NCI-H2227 treated with DMSO at 0.1 percent for 48 hours (cell line): ENCODE data around the gene CBFB.
"Not testable (repeated sequence)": the region's sequence is repeated elsewhere in the genome, so short reads cannot be mapped to it uniquely, and the experiment has no call there.

Experiments
- DNase-seq: peaks from one replicate; lab custom pipeline; 2025; lab: John Stamatoyannopoulos, UW

CBFB gene

DNA sequence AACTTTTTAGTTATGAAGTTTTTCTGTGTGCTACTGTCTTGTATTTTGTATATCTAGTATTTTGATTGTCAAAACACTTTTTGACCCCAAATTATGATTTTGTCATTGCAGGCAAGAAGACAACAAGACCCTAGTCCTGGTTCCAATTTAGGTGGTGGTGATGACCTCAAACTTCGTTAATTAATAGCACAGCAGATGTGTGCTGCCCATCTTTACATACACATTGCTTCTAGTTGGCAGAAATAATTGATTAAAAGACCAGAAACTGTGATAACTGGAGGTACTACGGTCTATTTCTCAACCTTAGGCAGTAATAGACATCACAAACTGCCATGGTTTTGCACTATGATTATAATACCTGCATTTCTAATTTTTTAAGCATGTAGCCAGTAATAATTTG, 69.7 kb downstream of the CBFB start:
- no peak for DNase-seq

DNA sequence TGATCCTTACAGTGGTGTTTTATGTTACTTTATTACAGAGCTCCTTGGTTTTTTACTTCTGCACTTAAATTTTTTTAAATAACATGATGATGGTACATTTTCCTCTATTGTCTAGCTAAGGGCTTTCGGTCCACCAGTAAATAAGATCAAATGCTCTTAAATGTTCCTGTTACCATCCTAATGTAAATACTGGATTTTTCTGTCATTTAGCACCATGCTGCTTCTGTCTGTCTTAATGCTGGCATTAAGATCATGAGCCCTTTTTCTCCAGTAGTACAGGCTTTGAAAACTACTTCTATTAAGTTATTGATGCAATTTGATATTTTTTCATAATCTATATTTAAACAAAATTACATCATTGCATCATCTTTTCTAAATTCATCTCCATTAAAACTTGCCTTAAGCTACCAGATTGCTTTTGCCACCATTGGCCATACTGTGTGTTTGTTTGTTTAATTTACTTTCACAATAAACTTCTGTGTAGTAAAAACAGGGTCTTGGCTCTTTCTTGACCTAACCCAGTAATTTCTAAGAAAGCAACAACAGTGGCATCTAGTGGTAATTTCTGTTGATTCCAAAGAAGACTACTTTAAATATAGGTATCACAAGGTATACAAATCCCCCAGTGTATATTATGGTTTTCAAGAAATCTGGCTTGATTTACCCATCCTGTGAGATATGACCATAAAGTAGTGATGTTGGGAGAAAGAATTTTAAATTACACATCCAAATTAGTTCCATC, 71.8 kb downstream of the CBFB start:
- no peak for DNase-seq

DNA sequence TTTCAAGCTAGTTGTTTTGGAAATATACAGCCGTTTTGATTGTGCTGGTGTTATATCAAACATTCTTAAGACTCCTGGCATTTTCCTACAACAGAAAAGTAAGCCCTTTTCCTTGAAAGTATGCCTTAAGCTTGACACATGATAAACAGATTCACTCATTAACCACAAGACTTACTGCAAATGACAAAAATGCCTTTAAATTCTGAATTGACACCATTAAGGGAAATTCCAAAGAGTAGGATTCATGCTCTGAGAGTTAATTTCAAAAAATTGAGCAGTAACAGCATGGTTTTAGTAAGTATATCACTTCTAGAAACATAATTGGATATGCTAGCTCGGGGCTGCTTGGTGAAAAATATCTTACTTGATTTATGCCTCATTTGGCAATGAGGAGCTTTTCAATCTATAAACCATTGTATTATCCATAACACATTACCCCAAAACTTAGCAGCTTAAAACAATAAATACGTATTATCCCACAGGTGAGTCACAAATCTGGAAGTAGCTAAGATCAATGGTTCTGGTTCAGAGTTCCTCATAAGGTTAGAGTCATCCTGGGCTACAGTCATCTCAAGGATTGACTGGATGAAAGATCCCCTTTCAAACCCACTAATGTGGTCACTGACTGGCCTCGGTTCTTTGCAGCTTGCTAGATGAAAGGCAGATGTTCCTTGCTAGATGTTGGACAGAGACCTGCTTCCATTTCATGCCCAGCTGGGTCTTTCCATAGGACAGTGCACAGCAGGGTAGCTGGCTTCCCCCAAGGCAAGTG, 72.5 kb downstream of the CBFB start:
- no peak for DNase-seq

DNA sequence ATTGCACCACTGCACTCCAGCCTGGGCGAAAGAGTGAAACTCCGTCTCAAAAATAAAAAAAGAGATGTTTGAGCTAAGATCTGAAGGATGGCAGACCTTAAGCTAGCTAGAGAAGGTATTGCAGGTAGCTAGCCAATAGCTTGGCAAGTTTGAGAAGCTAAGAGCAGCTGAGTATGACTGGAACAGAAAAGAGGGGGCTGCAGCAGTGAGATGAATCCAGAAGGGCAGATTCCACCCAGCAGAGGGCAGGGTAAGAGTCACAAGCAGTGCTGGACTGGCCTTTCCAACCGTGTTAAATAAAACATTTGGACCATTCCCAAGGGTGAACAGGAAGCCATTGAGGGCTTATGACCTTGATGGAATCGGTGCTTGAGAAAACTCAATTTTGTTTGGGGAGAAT, 75.1 kb downstream of the CBFB start:
- no peak for DNase-seq

DNA sequence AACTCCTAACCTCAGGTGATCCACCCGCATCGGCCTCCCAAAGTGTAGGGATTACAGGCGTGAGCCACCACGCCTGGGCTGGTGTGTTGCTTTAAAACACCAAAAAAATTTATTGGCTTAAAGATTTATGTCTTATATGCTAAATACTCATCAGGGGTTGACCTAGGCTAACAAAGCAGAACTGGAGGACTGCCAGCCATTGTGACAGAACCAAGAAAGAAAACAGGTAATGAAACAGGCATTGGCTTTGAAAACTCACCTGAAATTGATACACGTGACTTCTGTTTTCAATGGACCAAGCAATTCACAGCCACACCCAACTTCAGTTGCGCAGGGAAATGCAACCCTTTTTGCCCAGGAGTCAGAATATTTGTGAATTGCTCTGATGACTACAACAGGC, 75.9 kb downstream of the CBFB start:
- no peak for DNase-seq

DNA sequence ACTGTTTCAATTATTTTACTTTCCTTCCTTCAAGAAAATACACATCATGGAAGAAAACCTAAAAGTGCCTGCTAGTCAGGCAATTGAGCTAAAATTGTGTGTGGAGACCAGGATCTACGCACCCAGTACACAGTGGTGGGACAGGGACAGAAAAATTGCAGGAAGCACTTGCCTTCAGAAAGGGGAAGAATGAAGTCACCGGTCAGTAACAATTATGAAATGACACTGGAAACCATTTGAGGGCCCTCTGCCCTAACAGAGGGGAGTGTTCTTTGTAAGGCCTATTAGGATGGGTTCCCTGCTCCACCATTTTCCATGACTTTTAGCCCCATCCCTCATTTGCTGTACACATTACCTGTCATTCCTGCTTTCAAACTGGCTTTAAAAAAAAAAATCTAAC, 76.3 kb downstream of the CBFB start:
- no peak for DNase-seq

DNA sequence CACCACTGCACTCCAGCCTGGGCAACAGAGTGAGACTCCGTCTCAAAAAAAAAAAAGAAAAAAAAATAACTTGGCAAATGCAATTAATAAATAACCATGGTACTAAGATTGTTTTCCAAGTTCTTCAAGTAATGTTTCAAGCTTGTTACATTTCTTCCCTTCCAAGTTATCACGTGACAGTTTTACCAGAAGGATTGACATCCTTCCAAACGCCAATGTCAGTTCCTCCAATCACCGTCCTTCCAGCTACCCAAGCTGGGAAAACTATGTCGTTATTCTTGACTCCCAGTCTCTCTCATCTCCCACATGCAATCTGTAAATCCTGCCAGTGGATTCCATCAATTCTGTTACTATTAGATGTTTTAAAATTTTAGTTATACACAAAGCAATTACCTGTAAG, 76.9 kb downstream of the CBFB start:
- no peak for DNase-seq

DNA sequence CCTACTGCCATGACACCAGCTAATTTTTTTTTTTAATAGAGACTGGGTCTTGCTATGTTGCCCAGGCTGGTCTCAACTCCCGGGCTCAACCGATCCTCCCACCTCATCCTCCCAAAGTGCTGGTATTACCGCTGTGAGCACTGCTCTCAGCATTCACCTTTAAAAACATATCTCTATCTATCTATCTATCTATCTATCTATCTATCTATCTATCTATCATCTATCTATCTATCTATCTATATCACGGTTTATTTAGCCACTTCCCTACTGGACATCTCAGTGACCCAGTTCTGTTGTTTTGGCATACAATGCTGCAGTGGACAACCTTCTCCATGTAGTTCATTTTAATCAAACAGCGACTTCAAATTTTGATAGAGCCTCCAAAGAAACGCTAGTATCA, 79.5 kb downstream of the CBFB start:
- no peak for DNase-seq

DNA sequence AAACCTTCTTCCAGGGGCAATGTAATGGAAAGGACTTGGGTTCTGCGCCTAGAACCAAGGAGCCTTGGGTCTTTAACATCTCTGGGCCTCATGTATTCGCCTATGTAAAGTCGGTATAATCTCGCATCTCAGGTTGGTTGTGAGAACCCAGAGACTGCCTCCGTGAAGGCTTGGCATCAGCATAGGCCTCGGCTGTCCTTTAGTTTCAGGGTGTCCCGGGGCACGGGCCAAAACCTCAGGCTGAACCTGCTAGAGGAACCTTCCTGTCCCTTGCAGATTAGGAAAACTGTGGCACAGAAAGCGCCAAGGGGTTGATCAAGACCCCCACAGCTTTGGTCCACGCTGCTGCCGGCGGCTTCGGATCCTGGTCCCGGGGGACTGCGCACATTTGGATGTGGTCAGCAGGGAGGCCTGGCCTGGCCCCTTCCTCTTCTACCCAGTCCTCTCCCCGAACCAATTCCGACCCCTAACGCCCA, 80.0 kb downstream of the CBFB start:
- DNase-seq, result no peak

DNA sequence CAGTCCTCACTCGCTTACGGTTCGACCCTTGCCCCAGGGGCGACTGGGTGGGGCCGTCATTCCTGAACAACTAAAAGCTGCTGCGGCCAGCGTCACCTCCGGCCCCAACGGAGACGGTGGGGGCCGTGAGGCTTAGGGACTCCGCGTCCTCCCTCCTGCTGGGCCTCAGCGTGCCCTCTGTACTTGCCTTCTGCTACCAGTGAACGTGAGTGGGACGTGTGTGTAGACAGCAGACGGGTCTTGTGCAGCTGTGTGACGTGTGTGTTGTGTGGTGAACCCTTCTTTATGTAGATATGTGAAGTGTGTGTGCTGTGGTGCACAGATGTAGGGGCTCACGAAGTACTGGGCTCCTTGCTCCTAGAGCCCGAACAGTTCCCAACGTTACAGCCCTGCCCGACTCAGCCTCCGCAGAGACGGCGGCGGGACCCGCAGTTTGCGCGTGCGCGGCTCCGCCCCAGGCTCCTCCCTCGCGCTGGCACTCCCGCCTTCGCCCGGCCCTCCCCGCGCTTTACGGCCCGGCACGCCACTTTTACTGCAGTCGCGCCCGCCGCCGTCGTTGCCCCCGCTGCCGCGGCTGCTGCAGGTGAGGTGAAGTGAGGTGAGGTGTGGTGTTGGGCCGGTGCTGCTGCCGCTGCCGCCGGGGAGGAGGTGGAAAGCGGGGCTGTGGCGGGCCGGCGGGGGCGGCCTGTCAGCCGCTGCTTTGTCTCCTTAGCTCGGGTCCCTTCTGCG, 80.6 kb downstream of the CBFB start, which contains the start of gene PHAF1:
PHAF1 (plus strand) TSS at position 535 of the 729 bp plus-strand sequence. CDS start 235 bp downstream, outside the sequence.
- peak; percentile 81 for DNase-seq

DNA sequence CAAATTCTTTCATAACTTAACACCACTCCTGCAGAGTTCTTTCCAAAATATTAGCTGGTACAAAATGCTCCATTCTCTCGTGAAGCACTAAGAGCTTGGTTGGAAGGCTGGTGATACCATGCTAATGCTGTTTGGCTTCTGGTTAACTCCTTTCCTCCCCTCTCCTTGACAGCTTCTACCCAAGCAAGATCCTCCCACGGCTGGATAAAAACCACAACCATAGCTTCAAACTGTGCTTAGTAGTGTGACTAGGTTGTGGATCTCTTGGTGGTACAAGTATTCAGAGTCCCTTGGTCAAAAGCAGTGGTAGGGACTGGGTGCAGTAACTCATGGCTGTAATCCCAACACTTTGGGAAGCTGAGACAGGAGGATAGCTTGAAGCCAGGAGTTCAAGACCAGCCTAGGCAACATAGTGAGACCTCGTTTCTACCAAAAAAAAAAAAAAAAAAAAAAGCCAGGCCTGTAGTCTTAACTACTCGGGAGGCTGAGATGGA, 83.0 kb downstream of the CBFB start:
- no peak for DNase-seq

DNA sequence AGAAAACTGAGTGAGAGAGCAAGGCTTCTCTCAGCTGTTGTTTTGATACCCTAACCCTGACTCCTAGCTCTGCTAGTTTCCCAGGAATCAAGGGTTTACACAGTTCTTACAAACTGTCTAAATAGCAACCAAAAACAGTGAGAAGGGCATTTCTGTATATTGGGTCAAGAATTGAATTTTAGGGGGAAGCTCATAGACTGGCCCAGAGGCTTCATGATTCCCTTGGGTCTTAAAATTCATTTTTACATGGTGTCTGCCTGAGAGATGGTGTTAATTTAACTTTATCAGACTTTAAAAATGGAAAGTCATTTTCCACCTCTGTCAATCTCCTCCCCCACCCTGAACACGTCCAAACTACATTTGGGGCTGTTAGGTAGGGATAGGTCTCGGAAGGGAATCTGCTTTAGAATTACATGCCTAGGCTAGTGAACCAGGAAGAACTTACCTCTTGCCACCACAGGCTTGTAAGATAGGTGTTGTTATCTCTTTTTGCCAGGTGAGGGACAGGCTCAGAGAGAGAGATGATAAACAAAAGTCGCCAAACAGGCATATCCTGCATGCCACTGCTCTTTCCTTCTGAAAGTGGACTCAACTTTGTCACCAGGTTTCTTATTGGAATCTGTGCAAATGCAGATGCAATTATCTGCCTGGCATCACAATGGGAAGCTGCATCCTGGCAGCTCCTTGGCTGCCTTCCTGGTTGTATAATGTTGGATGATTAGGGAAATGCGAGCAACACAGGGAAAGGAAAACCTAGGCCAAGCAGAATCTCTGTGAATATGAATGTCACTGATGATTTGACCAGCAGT, 83.8 kb downstream of the CBFB start:
- no peak for DNase-seq

DNA sequence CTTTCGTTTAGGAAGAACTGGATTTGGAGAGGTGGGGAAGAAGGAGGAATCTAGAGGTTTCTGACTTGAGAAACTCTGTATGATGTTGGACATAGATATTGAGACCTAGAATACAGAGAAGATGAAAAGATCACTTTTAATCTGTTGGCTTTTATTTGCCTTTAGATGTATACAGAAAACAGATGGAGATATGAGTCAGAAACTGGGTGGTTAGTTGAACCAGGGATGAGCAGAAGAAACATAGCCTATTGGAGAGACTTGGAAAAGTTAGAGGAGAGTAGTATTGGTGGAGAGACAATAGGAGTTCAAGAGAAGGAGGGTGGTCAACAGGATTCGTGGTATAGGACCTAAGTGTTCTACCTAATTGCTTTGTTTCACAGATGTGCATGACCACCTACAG, 85.8 kb downstream of the CBFB start:
- DNase-seq, result no peak

DNA sequence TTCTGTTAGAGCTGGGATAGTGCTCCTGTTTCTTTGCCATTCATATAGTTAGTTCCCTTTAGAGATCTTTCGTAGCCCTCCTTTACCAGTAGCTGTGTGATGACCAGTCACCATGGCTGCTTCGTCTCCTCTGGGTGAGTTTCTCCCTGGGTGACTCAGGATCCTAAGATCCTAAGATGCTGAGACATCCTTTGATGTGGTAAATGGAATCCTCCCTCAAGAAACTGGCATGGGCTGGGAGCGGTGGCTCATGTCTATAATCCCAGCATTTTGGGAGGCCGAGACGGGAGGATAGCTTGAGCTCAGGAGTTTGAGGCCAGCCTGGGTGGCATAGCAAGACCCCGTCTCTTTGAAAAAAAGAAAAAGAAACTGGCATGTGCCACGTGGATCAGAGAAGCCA, 86.7 kb downstream of the CBFB start:
- DNase-seq, result no peak

DNA sequence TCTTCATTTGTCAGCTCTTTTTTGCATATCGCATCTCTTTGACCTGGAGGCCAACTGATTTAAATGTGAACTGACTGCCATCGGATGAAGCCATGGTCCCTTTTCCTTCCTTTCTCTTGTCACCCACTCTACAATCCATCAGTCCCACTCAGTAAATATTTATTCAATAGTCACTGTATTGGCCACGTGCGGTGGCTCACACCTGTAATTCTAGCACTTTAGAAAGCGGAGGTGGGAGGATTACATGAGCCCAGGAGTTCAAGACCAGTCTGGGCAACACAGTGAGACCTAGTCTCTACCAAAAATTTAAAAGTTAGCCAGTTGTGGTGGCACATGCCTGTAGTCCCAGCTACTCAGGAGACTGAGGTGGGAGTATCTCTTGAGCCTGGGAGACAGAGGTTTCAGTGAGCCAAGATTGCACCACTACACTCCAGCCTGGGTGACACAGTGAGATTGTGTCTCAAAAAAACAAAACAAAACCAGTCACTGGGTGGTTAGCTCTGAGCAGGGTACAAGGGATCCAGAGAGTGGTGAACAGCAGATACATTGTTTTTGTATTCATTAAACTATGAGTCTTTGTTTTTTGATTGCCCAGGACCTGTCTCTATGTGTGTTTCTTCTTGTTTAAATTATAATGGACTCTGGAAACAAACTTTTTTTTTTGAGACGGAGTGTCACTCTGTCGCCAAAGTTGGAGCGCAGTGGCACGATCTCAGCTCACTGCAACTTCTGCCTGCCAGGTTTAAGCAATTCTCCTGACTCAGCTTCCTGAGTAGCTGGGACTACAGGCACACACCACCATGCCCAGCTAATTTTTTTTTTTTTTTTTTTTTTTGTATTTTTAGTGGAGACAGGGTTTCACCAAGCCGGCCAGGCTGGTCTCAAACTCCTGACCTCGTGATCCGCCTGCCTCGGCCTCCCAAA, 87.7 kb downstream of the CBFB start:
- no peak for DNase-seq

DNA sequence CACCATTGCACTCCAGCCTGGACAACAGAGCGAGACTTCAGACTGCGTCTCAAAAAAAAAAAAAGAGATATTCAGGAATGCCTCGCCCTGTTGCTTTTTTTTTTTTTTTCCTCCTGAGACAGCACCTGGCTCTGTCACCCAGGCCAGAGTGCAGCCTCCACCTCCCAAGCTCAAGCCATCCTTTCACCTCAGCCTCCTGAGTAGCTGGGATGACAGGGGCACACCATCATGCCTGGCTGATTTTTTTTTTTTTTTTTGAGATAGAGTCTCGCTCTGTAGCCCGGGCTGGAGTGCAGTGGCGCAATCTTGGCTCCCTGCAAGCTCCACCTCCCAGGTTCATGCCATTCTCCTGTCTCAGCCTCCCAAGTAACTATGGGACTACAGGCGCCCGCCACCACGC, 88.8 kb downstream of the CBFB start:
- no peak for DNase-seq

DNA sequence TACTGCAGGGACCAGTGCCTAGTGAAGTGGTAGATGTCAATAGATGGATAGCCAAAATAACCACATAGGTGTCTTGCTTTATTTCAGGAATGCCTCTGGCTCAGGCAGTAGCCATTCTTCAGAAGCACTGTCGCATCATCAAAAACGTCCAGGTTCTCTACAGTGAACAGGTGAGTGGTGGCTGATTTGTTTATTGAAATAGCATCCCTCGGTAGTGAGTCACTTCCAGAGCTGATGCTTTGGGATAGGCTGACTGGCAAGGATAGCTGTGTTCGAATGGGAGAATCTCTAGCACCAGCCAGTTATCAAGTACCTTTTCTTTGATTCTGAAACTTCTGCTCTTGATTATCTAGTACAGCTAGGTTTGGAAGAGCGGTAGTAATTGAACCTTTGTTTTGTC, 91.1 kb downstream of the CBFB start:
- DNase-seq, result no peak

DNA sequence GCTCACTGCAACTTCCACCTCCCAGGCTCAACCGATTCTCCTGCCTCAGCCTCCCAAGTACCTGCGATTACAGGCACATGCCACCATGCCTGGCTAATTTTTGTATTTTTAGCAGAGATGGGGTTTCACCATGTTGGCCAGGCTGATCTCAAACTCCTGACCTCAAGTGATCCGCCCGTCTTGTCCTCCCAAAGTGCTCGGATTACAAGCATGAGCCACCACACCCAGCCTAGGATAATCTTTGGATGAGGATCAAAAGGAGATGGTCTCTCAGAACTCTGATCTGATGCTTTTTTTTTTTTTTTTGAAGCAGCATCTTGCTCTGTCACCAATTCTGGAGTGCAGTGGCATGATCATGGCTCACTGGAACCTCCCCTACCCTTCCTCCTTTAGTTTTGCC, 93.8 kb downstream of the CBFB start:
- not testable (repeated sequence) for DNase-seq

DNA sequence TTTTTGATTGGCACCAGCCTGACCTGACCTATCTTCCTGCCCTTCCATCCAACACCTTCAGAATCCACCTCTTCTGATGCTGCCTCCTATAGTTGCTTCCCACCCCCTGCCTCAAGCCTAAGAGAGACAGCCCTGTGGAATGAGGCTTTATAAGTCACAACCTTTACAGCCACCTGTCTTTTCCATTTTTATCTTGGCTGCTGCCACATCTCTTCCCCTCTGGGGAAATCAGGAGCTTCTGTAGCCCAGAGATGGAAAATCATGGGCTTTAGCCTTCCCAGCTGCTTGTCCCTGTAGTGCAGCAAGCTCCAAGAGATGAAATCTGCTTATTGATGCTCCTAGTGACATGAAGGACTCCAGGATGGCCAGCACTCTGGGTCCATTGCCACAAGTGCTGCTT, 99.5 kb downstream of the CBFB start:
- DNase-seq, result no peak

DNA sequence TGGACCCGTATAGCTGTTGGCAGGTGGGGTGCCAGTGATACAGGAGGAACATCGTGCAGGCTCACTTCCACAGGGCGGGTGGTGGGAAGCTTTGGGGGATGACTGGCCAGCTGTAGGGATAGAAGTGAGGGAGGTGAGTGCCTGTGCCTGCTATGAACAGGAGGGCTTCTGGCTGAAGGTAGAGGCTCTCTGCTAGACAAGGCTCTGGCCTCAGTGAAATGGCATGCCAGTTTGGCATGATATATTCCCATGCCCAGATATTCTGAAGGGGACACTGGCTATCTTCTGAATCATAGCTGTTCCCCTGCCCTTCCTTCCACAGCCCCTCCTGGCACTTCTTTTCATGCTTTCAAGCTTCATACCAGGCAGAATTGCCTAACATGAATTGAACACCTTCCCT, 99.9 kb downstream of the CBFB start:
- no peak for DNase-seq

DNA sequence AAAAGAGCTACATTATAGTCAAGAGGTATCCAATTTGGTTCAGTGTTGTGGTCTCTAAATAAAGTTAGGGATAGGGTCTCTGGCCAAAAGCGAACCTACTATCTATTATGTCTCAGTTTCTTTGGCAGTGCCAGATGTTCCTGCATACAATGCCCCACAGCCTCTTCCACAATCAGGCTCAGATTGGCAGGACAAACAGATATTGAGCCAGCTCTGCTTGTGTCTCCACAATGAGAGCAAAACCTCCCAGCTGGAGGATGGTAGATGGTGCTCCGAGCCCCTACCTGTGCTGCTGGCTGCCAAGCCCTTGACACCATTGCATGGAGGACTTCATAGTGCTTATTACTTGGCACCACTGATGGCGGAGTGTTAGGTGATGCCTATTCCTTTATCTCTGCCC, 100.5 kb downstream of the CBFB start:
- no peak for DNase-seq
